Thoracic aorta (tissue), 2 donors: ENCODE results near the gene FXYD5. TPM values are rescaled to one million over a fixed set of nuclear protein-coding genes. Genes with fewer than 3 reads are reported as not detected.

Experiments used
- ATAC-seq: fragments of 150-250 bp; one replicate; pipeline ENCODE4 v1.8.0; 2017; ENCODE audit warnings: low read depth; ENCODE audit not compliant: insufficient number of reproducible peaks, low FRiP score
- DNase-seq: peaks from one replicate; pipeline ENCODE4 v3.0.0-alpha.2; 2020; ENCODE audit warnings: low spot score
- H3K27ac ChIP-seq, 2 donors: fragments of 200-600 bp; sonication (generic); 1 replicate in 1 of 2; 2 replicates in 1 of 2; pipeline ENCODE4 v1.5.1; 2016; ENCODE audit warnings: mild to moderate bottlenecking in 2 of 2, moderate library complexity in 2 of 2
- H3K27me3 ChIP-seq: fragments of 200-600 bp; sonication (generic); replicated peaks from 2 replicates; pipeline ENCODE4 v1.6.0; 2016; ENCODE audit warnings: mild to moderate bottlenecking; ENCODE audit not compliant: insufficient read depth
- H3K36me3 ChIP-seq: fragments of 200-600 bp; sonication (generic); one replicate; pipeline ENCODE4 v1.5.1; 2016
- H3K4me1 ChIP-seq, 2 donors: fragments of 200-600 bp; sonication (generic); 1 replicate in 1 of 2; 2 replicates in 1 of 2; pipeline versions ENCODE4 v1.5.1 to v1.6.0; 2016; ENCODE audit warnings: low read depth in 2 of 2, mild to moderate bottlenecking in 1 of 2; ENCODE audit not compliant: control insufficient read depth in 1 of 2
- H3K4me3 ChIP-seq: fragments of 200-600 bp; sonication (generic); 2 replicates; pipeline ENCODE4 v1.5.1; 2016; ENCODE audit warnings: mild to moderate bottlenecking
- H3K9me3 ChIP-seq: fragments of 200-600 bp; sonication (generic); 2 replicates; pipeline ENCODE4 v1.5.1; 2016
- CTCF ChIP-seq: fragments of 200-600 bp; sonication (generic); IDR thresholded peaks from one replicate; pipeline ENCODE4 v1.5.1; 2019; ENCODE audit warnings: antibody characterized with exemption
- total RNA-seq, 2 donors: library from RNA; depleted of rRNA; stranded (reverse); fragments of >200 nt; gene quantifications; one replicate each; pipeline versions ENCODE4 v1.1.0 to v1.2.3, GENCODE V29; 2016

Gene FXYD5
- total RNA-seq, 2 donors from 2014 or later = 65.0 to 106 TPM

- DNase-seq = no peak
- Histone ChIP-seq H3K9me3 (no peaks in the 10 kb centered on the region), H3K4me3 (no peak overlapping the region), H3K4me1 (peaks cover 3 to 6% of the 10 kb centered on the region in 2 donors), H3K27ac (no peak overlapping the region), H3K36me3 (no peaks in the 10 kb centered on the region), H3K27me3 (no peaks in the 10 kb centered on the region)
- ATAC-seq = no peak
- TF ChIP-seq CTCF = no peak
Measured at GRCh38 chr19:35117116-35117515, 37.4 kb upstream of the FXYD5 start.

- Histone ChIP-seq H3K27me3 (no peaks in the 10 kb centered on the region), H3K4me1 (peaks cover 3 to 6% of the 10 kb centered on the region in 2 donors), H3K36me3 (no peaks in the 10 kb centered on the region), H3K27ac (no peak overlapping the region), H3K9me3 (no peaks in the 10 kb centered on the region), H3K4me3 (no peak overlapping the region)
- TF ChIP-seq CTCF = no peak
- DNase-seq (no peak), ATAC-seq (no peak)
Measured at GRCh38 chr19:35117799-35118198, 36.7 kb upstream of the FXYD5 start.

DNA sequence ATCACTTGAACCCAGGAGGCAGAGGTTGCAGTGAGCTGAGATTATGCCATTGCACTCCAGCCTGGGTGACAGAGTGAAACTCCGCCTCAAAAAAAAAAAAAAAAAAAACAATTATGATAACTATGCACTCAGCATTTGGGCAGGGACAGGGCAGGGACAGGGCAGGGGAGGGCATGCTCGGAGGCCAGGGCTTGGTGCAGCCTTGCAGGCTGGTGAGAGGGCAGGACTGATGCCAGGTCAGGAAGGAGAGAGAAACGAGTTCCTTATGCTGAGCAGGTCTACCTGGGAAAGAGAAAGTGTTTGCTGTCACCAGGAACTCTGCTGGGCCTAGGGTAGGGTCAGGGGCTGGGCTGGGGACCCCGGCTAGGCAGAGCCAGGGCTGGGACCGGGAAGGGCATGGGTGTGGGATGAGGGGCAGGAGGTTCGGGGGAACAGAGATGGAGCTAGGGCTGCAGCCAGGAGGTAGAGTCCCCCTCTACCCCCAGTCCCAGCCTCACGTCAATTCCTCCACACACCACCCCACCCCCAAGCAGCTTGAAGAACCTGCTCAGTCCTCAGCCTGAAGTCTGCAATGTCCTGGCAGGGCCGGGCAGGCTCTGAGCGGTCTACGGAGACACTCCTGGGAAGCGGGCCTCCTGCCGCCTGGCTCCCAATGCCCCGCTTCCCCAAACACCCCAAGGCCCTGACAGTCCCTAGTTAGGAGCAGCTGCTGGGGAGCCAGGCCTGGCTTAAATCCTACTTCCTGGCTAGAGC is 36.1 kb upstream of the FXYD5 start:
- Histone ChIP-seq H3K9me3 (no peaks in the 10 kb centered on the region), H3K4me1 (peaks cover 3 to 13% of the 10 kb centered on the region in 2 donors), H3K27ac (no peak overlapping the region), H3K27me3 (no peaks in the 10 kb centered on the region), H3K4me3 (no peak overlapping the region), H3K36me3 (no peaks in the 10 kb centered on the region)
- TF ChIP-seq CTCF = no peak
- no peak for ATAC-seq
- DNase-seq = no peak

DNA sequence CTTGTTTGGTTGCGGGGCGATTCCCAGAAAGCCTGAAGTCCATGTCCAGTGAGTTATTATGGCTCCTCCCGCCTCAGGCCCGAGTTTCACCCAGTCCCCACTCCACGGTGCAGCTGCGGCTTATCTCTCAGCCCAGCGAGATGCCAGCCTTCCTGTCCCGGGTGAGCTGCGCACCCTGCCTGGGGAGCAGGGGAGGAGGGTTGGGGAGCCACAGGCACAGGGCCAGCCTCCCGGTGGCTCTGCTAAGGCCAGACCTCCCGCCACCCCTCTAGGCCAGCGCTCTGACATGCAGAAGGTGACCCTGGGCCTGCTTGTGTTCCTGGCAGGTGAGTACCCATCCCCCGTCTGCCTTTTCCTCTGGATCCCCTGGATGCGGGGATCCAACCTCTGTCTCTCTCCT is 35.4 kb upstream of the FXYD5 start:
- DNase-seq (no peak), ATAC-seq (no peak)
- no peak for TF ChIP-seq CTCF
- no peak overlapping the region for H3K27ac ChIP-seq
- H3K4me3 ChIP-seq = no peak overlapping the region
- H3K27me3 ChIP-seq = no peaks in the 10 kb centered on the region
- H3K36me3 ChIP-seq = no peaks in the 10 kb centered on the region
- no peaks in the 10 kb centered on the region for H3K9me3 ChIP-seq
- H3K4me1 ChIP-seq = peaks cover 3 to 19% of the 10 kb centered on the region in 2 donors

GRCh38 chr19:35119578-35120155 is 34.9 kb upstream of the FXYD5 start:
- Histone ChIP-seq H3K27me3 (no peaks in the 10 kb centered on the region), H3K27ac (no peak overlapping the region)
- TF ChIP-seq CTCF = no peak

More at GRCh38 chr19:35119578-35120155, 34.9 kb upstream of the FXYD5 start:
- no peak overlapping the region for H3K4me3 ChIP-seq
- H3K36me3 ChIP-seq = no peaks in the 10 kb centered on the region
- DNase-seq (no peak), ATAC-seq (no peak)
- no peaks in the 10 kb centered on the region for H3K9me3 ChIP-seq
- peaks cover under 1 to 23% of the 10 kb centered on the region in 2 donors for H3K4me1 ChIP-seq
